ENCODE measurements around the gene LGI1.

DNA sequence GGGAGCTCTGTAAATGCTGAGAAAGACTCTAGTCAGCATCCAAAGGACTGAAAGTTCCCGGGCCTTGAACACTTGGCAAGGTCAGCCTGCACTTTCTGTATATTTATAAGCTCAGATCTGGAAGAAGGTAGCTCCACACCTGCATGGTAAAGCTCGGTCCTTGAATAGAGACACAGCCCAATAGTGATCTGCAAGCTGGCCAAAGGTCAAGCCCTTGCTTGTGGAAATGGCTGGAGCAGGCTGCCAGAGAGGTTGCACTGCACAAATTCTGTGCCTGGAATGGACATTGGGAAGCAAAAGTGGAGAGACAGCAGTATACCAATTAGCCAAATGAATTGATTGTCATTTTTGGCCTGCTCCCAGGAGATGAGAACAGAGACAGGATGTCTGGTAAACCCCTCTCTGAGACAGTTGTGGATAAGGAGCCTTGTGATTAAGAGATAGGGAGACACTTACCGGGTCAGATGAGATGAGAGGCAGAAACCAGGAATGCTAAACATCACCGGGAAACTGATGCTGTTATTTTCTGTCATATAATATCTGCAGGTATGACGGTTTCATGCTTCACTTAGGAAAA is 47.3 kb upstream of the LGI1 start:
- TF ChIP-seq, protein P1, sequence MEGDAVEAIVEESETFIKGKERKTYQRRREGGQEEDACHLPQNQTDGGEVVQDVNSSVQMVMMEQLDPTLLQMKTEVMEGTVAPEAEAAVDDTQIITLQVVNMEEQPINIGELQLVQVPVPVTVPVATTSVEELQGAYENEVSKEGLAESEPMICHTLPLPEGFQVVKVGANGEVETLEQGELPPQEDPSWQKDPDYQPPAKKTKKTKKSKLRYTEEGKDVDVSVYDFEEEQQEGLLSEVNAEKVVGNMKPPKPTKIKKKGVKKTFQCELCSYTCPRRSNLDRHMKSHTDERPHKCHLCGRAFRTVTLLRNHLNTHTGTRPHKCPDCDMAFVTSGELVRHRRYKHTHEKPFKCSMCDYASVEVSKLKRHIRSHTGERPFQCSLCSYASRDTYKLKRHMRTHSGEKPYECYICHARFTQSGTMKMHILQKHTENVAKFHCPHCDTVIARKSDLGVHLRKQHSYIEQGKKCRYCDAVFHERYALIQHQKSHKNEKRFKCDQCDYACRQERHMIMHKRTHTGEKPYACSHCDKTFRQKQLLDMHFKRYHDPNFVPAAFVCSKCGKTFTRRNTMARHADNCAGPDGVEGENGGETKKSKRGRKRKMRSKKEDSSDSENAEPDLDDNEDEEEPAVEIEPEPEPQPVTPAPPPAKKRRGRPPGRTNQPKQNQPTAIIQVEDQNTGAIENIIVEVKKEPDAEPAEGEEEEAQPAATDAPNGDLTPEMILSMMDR (IDR thresholded peaks at IDR 0.05) = no peak
- TF ChIP-seq POLR2AphosphoS5 (IDR thresholded peaks at IDR 0.05; ENCODE audit: low read depth, low read length) (no peak), REST (IDR thresholded peaks at IDR 0.05; ENCODE audit: insufficient read depth in 1 of 2, low read depth in 2 of 2, low read length in 1 of 2) (no peak), TCF7L2 (IDR thresholded peaks at IDR 0.05; ENCODE audit: low read depth, low read length) (no peak), SIN3A (IDR thresholded peaks at IDR 0.05; ENCODE audit: borderline replicate concordance, insufficient read depth, low read depth, low read length) (no peak)

Data from Panc1 (cell line).